ENCODE data around the gene KANSL2.

DNA sequence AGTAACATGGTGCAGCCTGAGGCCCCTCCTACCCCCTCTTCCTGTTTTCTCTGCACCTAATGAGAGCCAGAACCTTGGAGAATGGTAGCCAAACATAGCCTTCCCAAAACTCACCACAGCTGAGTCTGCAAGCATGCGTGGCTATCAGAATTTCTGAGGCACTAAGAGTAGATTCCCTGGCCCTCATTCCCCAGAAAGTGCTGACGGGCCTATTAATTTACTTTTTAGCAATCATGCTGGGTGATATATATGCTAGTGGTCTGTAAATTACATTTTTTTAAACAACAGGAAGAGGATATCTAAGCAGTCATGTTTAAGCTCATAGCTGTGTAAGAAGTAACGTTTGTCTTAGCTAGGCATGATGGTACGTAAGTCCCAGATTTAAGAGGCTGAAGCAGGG is 30.4 kb downstream of the KANSL2 start:
- no peak for TF ChIP-seq CTCF (IDR thresholded peaks at IDR 0.05)
- TF ChIP-seq POLR2A (IDR thresholded peaks at IDR 0.05) = no peak
